Ramos (cell line): Measurements from ENCODE around the gene CHCHD10.
"Not testable (repeated sequence)": the region's sequence is repeated elsewhere in the genome, so short reads cannot be mapped to it uniquely, and the experiment has no call there.

Experiments used
- in situ Hi-C: fragments of 300-500 bp; cut with MboI; formaldehyde crosslinking; loops from one replicate; pipeline ENCODE4 v1.14.3; 2022; ENCODE audit warnings: low sequenced_read_pairs; ENCODE audit not compliant: unreplicated experiment

CHCHD10 gene

GRCh38 chr22:23752750-23753149 is 15.0 kb downstream of the CHCHD10 start:
- in situ Hi-C loops = no loop called here

DNA sequence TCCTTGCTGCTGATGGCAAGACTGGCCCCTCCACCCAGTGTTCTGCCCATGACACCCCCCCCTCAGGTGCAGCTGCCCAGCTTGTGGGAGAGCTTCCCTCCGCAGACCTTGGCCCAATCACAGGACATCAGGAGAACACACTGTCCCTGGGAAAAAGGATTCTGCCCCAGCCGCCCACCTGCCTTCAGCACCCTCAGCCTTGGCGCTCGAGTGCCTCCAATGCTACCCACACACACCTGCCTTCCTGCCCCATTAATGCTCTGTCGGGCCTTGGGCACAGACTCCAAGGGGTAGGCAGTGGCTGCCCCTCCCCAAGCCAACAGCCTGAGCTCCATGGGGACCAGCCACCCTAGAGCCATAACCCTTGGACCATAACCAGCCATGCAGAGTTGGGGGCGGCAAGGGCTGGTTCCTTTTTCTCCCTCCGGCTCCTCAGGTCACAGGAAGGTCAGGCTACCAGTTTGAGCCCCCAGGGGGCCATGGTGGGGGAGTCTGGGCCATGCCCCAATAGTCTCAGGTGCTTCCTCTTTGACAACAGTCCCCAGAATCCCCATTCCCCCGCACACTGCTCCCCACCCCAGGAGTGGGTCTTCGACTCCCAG is 15.6 kb downstream of the CHCHD10 start:
- in situ Hi-C loops = no loop called here

DNA sequence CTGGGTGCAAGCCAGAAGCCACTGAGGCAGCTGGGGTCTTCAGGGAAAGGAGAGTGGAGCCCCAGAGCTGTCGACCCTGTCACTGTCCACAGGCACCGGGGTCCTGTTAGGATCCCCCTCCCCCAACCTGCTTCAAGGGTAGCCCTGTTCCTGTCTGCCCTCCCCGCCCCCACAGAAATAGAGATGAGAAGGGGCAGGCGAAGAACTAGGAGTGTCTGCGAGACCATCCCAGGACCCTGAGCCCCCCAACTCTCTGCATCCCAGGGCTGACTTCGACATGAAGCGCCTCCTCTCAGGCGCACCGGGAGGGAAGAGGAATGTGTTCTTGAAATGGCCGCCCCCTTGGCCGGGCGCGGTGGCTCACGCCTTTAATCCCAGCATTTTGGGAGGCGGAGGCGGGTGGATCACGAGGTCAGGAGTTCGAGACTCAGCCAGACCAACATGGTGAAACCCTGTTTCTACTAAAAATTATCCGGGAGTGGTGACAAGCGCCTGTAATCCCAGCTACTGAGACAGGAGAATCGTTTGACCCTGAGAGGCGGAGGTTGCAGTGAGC is 16.3 kb downstream of the CHCHD10 start:
- in situ Hi-C loops = no loop called here

- in situ Hi-C loops = no loop called here
Observed at GRCh38 chr22:23750714-23751440, 16.9 kb downstream of the CHCHD10 start, which contains the start of gene ZNF70. Gene ZNF70, minus strand, starts transcription at chr22:23751112. Its CDS starts 5,972 bp downstream, at chr22:23745140.

- in situ Hi-C loops = no loop called here
Observed at GRCh38 chr22:23750367-23750713, 17.4 kb downstream of the CHCHD10 start.

- in situ Hi-C loops = no loop called here
Observed at GRCh38 chr22:23749841-23750301, 17.9 kb downstream of the CHCHD10 start.

GRCh38 chr22:23745791-23746190 is 22.0 kb downstream of the CHCHD10 start:
- in situ Hi-C loops = no loop called here

DNA sequence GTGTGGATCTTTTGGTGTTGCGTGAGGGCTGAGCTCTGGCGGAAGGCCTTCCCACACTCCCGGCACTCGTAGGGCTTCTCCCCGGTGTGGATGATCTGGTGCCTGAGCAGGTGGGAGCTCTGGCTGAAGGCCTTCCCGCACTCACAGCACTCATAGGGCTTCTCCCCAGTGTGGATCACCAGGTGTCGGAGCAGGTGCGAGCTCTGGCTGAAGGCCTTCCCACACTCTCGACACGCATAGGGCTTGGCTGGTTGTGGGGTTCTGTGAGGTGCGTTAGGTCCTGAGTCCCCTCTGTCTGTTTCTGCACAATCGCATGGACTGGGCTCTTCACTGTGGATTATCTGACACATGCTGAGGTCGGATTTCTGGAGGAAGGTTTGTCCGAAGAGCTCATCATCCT is 23.3 kb downstream of the CHCHD10 start:
- in situ Hi-C loops = no loop called here

GRCh38 chr22:23744001-23744400 is 23.8 kb downstream of the CHCHD10 start:
- in situ Hi-C loops = no loop called here

- in situ Hi-C loops = no loop called here
Observed at GRCh38 chr22:23743303-23743705, 24.5 kb downstream of the CHCHD10 start.

- in situ Hi-C loops = no loop called here
Observed at GRCh38 chr22:23742505-23743264, 25.1 kb downstream of the CHCHD10 start.

GRCh38 chr22:23737696-23738095 is 30.1 kb downstream of the CHCHD10 start:
- in situ Hi-C loops = no loop called here

DNA sequence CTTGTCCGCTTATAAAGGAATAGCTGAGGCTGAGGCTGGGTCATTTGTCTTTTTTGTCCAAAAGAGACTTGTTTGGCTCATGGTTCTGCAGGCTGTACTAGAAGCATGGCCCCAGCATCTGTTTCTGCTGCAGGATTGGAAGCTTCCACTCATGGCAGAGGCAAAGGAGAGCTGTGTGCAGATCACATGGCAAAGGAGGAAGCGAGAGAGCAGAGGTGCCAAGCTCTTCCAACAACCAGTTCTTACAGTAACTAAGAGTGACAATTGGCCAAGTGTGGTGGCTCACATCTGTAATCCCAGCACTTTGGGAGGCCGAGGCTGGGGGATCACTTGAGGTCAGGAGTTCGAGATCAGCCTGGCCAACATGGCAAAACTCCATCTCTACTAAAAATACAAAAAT is 39.7 kb downstream of the CHCHD10 start:
- in situ Hi-C loops = not testable (repeated sequence)

DNA sequence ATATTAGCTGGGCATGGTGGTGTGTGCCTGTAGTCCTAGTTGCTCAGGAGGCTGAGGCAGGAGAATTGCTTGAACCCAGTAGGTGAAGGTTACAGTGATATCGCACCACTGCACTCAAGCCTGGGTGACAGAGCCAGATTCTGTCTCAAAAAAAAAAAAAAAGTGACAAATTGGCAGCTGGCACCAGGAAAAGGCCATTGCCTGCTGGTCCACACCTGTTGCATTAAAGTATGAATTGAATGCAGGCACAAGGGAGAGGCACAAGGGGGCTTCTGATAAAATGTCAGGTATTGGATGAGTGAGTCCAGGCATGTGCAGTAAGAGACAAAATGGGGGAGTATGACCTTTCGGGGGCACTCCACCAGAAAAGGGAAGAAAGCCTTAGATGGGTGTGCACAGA is 45.0 kb downstream of the CHCHD10 start:
- in situ Hi-C loops = no loop called here

DNA sequence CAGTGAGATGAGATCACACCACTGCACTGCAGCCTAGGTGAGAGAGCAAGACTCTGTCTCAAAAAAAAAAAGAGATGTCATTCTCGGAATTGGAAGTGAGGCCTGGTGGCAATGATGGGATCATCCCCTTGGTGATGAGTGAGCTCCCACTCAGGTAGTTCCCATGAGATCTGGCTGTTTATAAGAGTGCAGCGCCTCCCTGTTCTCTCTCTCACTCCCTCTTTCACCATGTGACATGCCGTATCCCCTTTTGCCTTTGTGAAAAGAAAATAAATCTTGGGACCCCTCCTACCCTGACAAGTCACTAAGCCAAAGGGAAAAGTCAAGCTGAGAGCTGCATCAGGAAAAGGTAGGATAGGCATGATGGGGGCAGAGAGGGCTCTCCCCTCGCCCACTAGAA is 45.6 kb downstream of the CHCHD10 start:
- in situ Hi-C loops = no loop called here

DNA sequence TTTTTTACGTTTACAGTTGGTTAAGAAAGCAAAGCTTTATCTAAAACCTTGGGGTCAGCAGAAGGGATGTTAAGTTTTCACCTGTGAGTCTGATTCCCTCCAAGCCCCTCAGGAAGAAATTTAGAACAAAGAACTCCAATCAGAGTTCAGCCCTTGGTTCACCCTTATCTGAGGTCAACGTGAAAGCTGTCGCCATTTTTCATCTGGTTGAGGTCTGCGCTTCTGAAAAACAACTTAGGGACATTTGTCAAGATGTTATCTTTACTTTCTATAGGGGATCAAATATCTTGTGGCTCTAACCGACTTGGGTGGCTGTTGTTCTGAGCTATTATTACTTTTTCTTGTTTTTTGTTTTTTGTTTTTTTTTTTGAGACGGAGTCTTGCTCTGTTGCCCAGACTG is 46.9 kb downstream of the CHCHD10 start:
- in situ Hi-C loops = no loop called here

DNA sequence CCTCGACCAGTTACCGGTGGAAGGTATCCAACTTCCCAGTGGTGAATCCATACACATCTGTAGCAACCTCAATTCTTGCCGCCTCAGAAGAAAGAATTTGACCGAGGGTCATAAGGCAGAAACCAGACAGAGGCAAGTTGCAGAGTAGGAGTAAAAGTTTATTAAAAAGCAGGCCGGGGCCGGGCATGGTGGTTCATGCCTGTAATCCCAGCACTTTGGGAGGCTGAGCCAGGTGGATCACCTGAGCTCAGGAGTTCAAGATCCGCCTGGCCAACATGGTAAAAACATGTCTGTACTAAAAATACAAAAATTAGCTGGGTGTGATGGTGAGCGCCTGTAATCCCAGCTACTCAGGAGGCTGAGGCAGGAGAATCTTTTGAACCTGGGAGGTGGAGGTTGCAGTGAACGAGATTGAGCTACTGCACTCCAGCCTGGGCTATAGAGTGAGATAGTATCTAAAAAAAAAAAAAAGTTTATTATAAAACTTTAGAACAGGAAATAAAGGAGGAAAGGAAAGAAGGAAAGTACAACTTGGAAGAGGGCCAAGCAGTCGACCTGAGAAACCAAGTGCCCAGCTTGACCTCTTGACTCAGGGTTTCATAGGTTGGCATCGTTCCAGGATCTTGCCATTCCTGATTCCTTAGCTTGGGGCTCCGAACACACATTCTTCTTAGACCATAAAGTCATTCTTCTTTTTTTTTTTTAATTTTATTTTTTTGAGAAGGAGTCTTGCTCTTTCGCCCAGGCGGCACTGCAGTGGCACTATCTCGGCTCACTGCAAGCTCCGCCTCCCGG is 49.2 kb downstream of the CHCHD10 start:
- in situ Hi-C loops = no loop called here

DNA sequence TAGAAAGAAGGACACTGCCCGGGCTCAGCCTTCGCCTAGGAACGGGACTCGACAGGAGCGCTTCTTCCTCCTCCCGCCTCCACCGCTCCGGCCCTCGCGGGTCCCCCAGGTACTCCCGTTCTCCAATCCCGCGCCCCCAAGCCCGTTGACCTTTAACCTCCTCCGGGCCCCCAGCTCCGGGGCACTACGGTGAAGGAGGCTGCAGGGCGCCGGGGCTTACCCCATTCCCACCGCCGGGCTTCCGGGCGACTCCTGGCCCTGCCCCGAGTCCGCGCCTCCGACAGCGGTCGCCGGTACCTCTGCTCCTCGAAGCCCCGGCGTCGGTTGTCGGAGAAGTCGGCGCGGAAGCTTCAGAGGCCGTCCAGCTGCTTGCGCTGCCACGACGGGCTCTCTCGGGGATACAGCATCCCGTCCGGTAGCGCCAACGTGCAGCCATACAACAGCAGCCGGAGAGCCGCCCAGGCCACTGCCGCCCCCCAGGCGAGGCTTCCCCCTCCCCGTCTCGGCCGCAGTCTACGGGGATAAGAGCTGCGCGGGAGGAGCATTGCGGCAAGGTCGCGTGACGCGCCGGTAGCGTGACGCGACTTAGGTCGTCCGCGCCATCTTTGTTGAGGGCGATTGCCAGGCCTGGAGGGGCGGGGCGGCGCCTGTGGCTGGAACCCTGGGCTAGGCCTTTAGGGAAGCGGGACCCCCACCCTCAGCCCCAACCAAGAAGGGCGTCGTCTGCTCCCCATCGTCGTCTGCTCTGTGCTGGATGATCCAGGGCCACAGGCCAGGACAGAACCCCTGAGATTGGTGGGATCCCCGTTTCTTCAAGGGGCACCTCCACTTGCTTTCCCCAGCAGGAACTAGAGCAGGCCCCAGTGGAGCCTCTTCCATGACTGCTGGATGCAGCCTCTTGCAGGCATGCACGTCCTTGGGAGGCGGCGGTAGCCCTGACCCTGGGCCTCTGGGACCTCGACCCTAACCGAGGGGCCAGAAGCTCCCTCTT is 50.7 kb downstream of the CHCHD10 start:
- in situ Hi-C loops = no loop called here
